BJ (cell line): Measurements from ENCODE around the gene PSME4. TPM values are rescaled to one million over a fixed set of nuclear protein-coding genes. Genes with fewer than 3 reads are reported as not detected.

Experiments
- CTCF ChIA-PET: fragments of 350-600 bp; formaldehyde crosslinking; extraction: SDS; loops from one replicate; lab custom pipeline; 2021; ENCODE audit warnings: antibody characterized with exemption, inconsistent platforms; lab: Yijun Ruan, JAX
- POLR2A ChIA-PET: fragments of 300-600 bp; sonication (Branson Sonifier 250); formaldehyde crosslinking; extraction: SDS; loops from one replicate; lab custom pipeline; 2021; ENCODE audit warnings: antibody characterized with exemption; lab: Charles Lee
- DNase-seq: peaks from one replicate; pipeline ENCODE4 v3.0.0-alpha.2; 2011; ENCODE audit warnings: low read depth
- H3K27me3 ChIP-seq: 2 replicates; pipeline ENCODE4 v1.6.0; 2011; ENCODE audit warnings: low read length; ENCODE audit not compliant: control insufficient read depth, insufficient read depth
- H3K36me3 ChIP-seq: 2 replicates; pipeline ENCODE4 v1.5.1; 2011; ENCODE audit warnings: low read length; ENCODE audit not compliant: control insufficient read depth, insufficient read depth
- H3K4me3 ChIP-seq: 2 replicates; pipeline ENCODE4 v1.5.1; 2011; ENCODE audit warnings: low read depth, mild to moderate bottlenecking, control low read depth, low read length
- CTCF ChIP-seq: IDR thresholded peaks from 2 replicates; pipeline ENCODE4 v1.5.1; 2011; ENCODE audit warnings: low read depth, mild to moderate bottlenecking, control low read depth, inconsistent platforms, low read length, moderate library complexity; ENCODE audit not compliant: insufficient read depth
- polyA plus RNA-seq: library from polyadenylated mRNA; depleted of rRNA; stranded (reverse); fragments of >200 nt; gene quantifications from 2 replicates; pipeline ENCODE4 v1.2.3, GENCODE V29; 2011; rRNA removed
- small RNA-seq: library from RNA; depleted of rRNA; stranded (forward); fragments of <200 nt; gene quantifications from one replicate; pipeline ENCODE3, GENCODE V24; 2012; ENCODE audit warnings: low replicate concordance, low read depth; ENCODE audit not compliant: insufficient read length

Gene PSME4
- polyA plus RNA-seq, 1 experiment: 14.9 TPM

GRCh38 chr2:53820048-53820447, 150.7 kb downstream of the PSME4 start:
- TF ChIP-seq CTCF: no peak
- Histone ChIP-seq H3K4me3 (no peak overlapping the region), H3K27me3 (no peaks in the 10 kb centered on the region), H3K36me3 (peaks cover 9% of the 10 kb centered on the region)
- ChIA-PET POLR2A (no interaction called here), CTCF (no interaction called here)
- no peak for DNase-seq

- POLR2A ChIA-PET: no interaction called here
- CTCF ChIA-PET: interaction anchor here (1.3 kb wide), 1 partner anchor 13 kb away, joined by 3 read pairs; no protein-coding TSS in a partner anchor
- no peak for TF ChIP-seq CTCF
- Histone ChIP-seq H3K4me3 (no peak overlapping the region), H3K27me3 (no peaks in the 10 kb centered on the region), H3K36me3 (peaks cover 9% of the 10 kb centered on the region)
- DNase-seq: no peak
Measured at GRCh38 chr2:53819634-53820033, 151.2 kb downstream of the PSME4 start.

GRCh38 chr2:53818854-53819435, 151.8 kb downstream of the PSME4 start:
- ChIA-PET CTCF (interaction anchor here (1.3 kb wide), 1 partner anchor 12 kb away, joined by 3 read pairs; no protein-coding TSS in a partner anchor), POLR2A (no interaction called here)
- no peak for TF ChIP-seq CTCF
- no peaks in the 10 kb centered on the region for H3K27me3 ChIP-seq
- peaks cover 9% of the 10 kb centered on the region for H3K36me3 ChIP-seq
- H3K4me3 ChIP-seq: no peak overlapping the region
- no peak for DNase-seq

Small RNA genes within 50 kb of the gene (small RNA-seq; reads per million reads assigned to genes)
- gene MIR3682: 0.84 reads per million

Other genes starting within 250 kb of the PSME4 start
- 0.98 and 2.0 TPM in 2 replicates for gene CHAC2, start 203.2 kb downstream of the PSME4 start, polyA plus RNA-seq
- 10.9 and 22.5 TPM in 2 replicates for gene ASB3, start 184.0 kb downstream of the PSME4 start, polyA plus RNA-seq
- gene ERLEC1, start 183.9 kb downstream of the PSME4 start, polyA plus RNA-seq: 26.6 and 55.6 TPM in 2 replicates
- gene GPR75, start 111.0 kb downstream of the PSME4 start, polyA plus RNA-seq: 1.5 TPM in 2 replicates
- gene ACYP2, start 144.6 kb upstream of the PSME4 start, polyA plus RNA-seq: 7.0 and 9.7 TPM in 2 replicates